Upper lobe of left lung (tissue), 6 donors: ENCODE data around the gene SLC7A14. TPM values are rescaled to one million over a fixed set of nuclear protein-coding genes. Genes with fewer than 3 reads are reported as not detected.

ENCODE experiments used
- ATAC-seq, 2 donors: fragments of 200-7000 bp; cut with Tn5 transposase; one replicate each; pipeline ENCODE4 v1.9.1; 2022; ENCODE audit warnings: mild to moderate bottlenecking in 2 of 2, moderate library complexity in 2 of 2; ENCODE audit not compliant: low FRiP score in 2 of 2
- DNase-seq, 2 donors: peaks; one replicate each; pipeline ENCODE4 v3.0.0-alpha.2; 2019 to 2020
- H3K27ac ChIP-seq, 4 donors: fragments of 200-600 bp; sonication (generic); one replicate each; pipeline ENCODE4 v1.5.1; 2016 to 2019
- H3K27me3 ChIP-seq, 4 donors: fragments of 200-600 bp; sonication (generic); one replicate each; pipeline ENCODE4 v1.5.1; 2017 to 2019
- H3K36me3 ChIP-seq, 4 donors: fragments of 200-600 bp; sonication (generic); one replicate each; pipeline ENCODE4 v1.5.1; 2016 to 2019
- H3K4me1 ChIP-seq, 4 donors: fragments of 200-600 bp; sonication (generic); one replicate each; pipeline ENCODE4 v1.5.1; 2018 to 2019
- H3K4me3 ChIP-seq, 4 donors: fragments of 200-600 bp; sonication (generic); one replicate each; pipeline ENCODE4 v1.5.1; 2017 to 2019; ENCODE audit warnings: mild to moderate bottlenecking in 2 of 4, moderate library complexity in 1 of 4
- H3K9me3 ChIP-seq, 4 donors: fragments of 200-600 bp; sonication (generic); one replicate each; pipeline ENCODE4 v1.5.1; 2018 to 2019
- CTCF ChIP-seq, 6 experiments: fragments of 450-650 bp in 4 of 6; fragments of 200-600 bp in 2 of 6; sonication (generic) in 2 of 6; IDR thresholded peaks; one replicate each; pipeline ENCODE4 v1.5.1; 2016 to 2019; ENCODE audit warnings: antibody characterized with exemption in 6 of 6
- EP300 ChIP-seq, 4 donors: sonication (generic); formaldehyde crosslinking; IDR thresholded peaks; one replicate each; pipeline ENCODE4 v1.5.1; 2017; ENCODE audit warnings: antibody characterized with exemption in 4 of 4, control low read depth in 2 of 4
- POLR2A ChIP-seq, 4 donors: fragments of 450-650 bp; IDR thresholded peaks; one replicate each; pipeline ENCODE4 v1.5.1; 2016 to 2017; ENCODE audit warnings: antibody characterized with exemption in 4 of 4, mild to moderate bottlenecking in 2 of 4
- POLR2AphosphoS5 ChIP-seq, 2 donors: sonication (generic); formaldehyde crosslinking; IDR thresholded peaks; one replicate each; pipeline ENCODE4 v1.5.1; 2017; ENCODE audit warnings: antibody characterized with exemption in 2 of 2
- WGBS, 2 donors: methylation state at CpG; one replicate each; pipeline ENCODE4 v1.1.5; 2017 to 2018; 5-methylcytosine and 5-hydroxymethylcytosine counted together
- total RNA-seq, 6 donors: library from RNA; depleted of rRNA in 4 of 6; stranded (reverse); fragments of >200 nt in 4 of 6; gene quantifications; one replicate each; pipeline versions ENCODE4 v1.1.0 to v1.2.1, GENCODE V29; 2016 to 2021
- donor health status: DM: no; HTN: no; CAD: no; lungs with moderate emphysema.
- donor health status: DM: no; HTN: yes; CAD: no; lungs with severe emphysema.

Gene SLC7A14
- total RNA-seq, 6 donors from 2014 or later, result 0.03 TPM; not detected in 5

GRCh38 chr3:170560296-170560695 lies 25.6 kb downstream of the SLC7A14 start:
- Histone ChIP-seq H3K36me3 (no peaks in the 10 kb centered on the region), H3K27me3 (no peaks in the 10 kb centered on the region), H3K27ac (no peak overlapping the region), H3K9me3 (no peaks in the 10 kb centered on the region), H3K4me3 (no peak overlapping the region), H3K4me1 (no peaks in the 10 kb centered on the region)
- DNase-seq (no peak), ATAC-seq (no peak)
- 69 to 78% methylated on average over 4 of the region's 4 CpGs for WGBS, 2 donors
- TF ChIP-seq POLR2AphosphoS5 (IDR thresholded peaks at IDR 0.05), result no peak
- TF ChIP-seq POLR2A (IDR thresholded peaks at IDR 0.05), result no peak
- no peak for TF ChIP-seq CTCF (IDR thresholded peaks at IDR 0.05)

GRCh38 chr3:170558427-170558826 lies 27.4 kb downstream of the SLC7A14 start:
- H3K9me3 ChIP-seq, result no peaks in the 10 kb centered on the region
- no peak overlapping the region for H3K4me3 ChIP-seq
- H3K27me3 ChIP-seq, result no peaks in the 10 kb centered on the region
- no peak overlapping the region for H3K27ac ChIP-seq
- no peaks in the 10 kb centered on the region for H3K36me3 ChIP-seq
- DNase-seq (no peak), ATAC-seq (no peak)
- no peaks in the 10 kb centered on the region for H3K4me1 ChIP-seq
- TF ChIP-seq EP300 (IDR thresholded peaks at IDR 0.05) (no peak), POLR2AphosphoS5 (IDR thresholded peaks at IDR 0.05) (no peak), CTCF (IDR thresholded peaks at IDR 0.05) (no peak), POLR2A (IDR thresholded peaks at IDR 0.05) (no peak)

GRCh38 chr3:170555329-170555728 lies 30.5 kb downstream of the SLC7A14 start:
- no peaks in the 10 kb centered on the region for H3K36me3 ChIP-seq
- DNase-seq (no peak), ATAC-seq (no peak)
- H3K9me3 ChIP-seq, result no peaks in the 10 kb centered on the region
- H3K27me3 ChIP-seq, result no peaks in the 10 kb centered on the region
- no peak for TF ChIP-seq CTCF (IDR thresholded peaks at IDR 0.05)
- 97 to 100% methylated on average over 1 of the region's 1 CpG for WGBS, 2 donors
- no peaks in the 10 kb centered on the region for H3K4me1 ChIP-seq
- H3K4me3 ChIP-seq, result no peak overlapping the region
- no peak overlapping the region for H3K27ac ChIP-seq

GRCh38 chr3:170553788-170554757 lies 31.8 kb downstream of the SLC7A14 start:
- Histone ChIP-seq H3K27ac (no peak overlapping the region), H3K4me1 (no peaks in the 10 kb centered on the region), H3K27me3 (no peaks in the 10 kb centered on the region), H3K36me3 (no peaks in the 10 kb centered on the region), H3K4me3 (no peak overlapping the region), H3K9me3 (no peaks in the 10 kb centered on the region)
- WGBS, 2 donors, result 70 to 80% methylated on average over 4 of the region's 4 CpGs
- DNase-seq (no peak), ATAC-seq (no peak)
- TF ChIP-seq POLR2A (IDR thresholded peaks at IDR 0.05) (no peak), EP300 (IDR thresholded peaks at IDR 0.05) (no peak), CTCF (IDR thresholded peaks at IDR 0.05) (no peak), POLR2AphosphoS5 (IDR thresholded peaks at IDR 0.05) (no peak)

GRCh38 chr3:170551252-170551651 lies 34.6 kb downstream of the SLC7A14 start:
- TF ChIP-seq CTCF (IDR thresholded peaks at IDR 0.05) (no peak), EP300 (IDR thresholded peaks at IDR 0.05) (no peak), POLR2A (IDR thresholded peaks at IDR 0.05) (no peak), POLR2AphosphoS5 (IDR thresholded peaks at IDR 0.05) (no peak)
- 62 to 73% methylated on average over 2 of the region's 2 CpGs for WGBS, 2 donors
- DNase-seq (no peak), ATAC-seq (no peak)
- H3K36me3 ChIP-seq, result no peaks in the 10 kb centered on the region
- H3K9me3 ChIP-seq, result no peaks in the 10 kb centered on the region
- no peak overlapping the region for H3K27ac ChIP-seq
- no peaks in the 10 kb centered on the region for H3K27me3 ChIP-seq
- no peak overlapping the region for H3K4me3 ChIP-seq
- H3K4me1 ChIP-seq, result no peaks in the 10 kb centered on the region
